Measurements from ENCODE around the gene GLIS1. TPM values are rescaled to one million over a fixed set of nuclear protein-coding genes. Genes with fewer than 3 reads are reported as not detected.

Gene GLIS1
- total and polyA plus RNA-seq, 2 experiments from 2014 or later, result 0.26 to 0.31 TPM

DNA sequence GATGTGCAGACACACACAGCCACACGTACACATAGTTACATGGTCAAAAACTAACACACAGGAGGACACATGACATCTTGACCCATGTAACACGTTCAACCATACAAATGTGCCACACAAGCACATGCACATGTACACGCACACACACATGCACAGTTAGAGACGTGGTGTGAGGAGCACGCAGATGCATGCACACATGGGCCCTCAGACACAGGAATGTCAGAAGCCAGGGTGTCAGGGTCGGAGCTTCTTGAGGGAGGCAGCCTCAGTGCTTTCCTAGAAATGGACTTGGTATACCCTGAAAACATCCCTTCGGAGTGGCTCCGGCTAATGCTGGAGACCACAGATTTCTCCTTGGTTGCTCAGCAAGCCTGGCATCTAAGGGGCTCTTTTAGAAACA lies 165.4 kb downstream of the GLIS1 start:
- H3K27me3 Mint-ChIP-seq (ENCODE audit: insufficient read depth, low read depth, poor library complexity), result peaks cover 22% of the 10 kb centered on the region
- Histone ChIP-seq H3K4me1 (ENCODE audit: insufficient read depth) (no peaks in the 10 kb centered on the region; the same call in 1 of the 2 replicates), H4K20me1 (replicated peaks; ENCODE audit: insufficient read depth) (no peaks in the 10 kb centered on the region), H3K27me3 (ENCODE audit: insufficient read depth) (no peaks in the 10 kb centered on the region), H3K4me2 (no peak overlapping the region), H3K79me2 (replicated peaks; ENCODE audit: insufficient read depth) (no peaks in the 10 kb centered on the region), H3K27ac (ENCODE audit: low read depth) (no peak overlapping the region), H3K9me2 (ENCODE audit: insufficient read depth) (0 out of 2 replicates have a peak, but pooled peaks cover 3% of the 10 kb centered on the region), H2AFZ (no peak overlapping the region), H3K4me3 (no peak overlapping the region), H3F3A (replicated peaks; ENCODE audit: low read depth) (no peaks in the 10 kb centered on the region), H3K36me3 (ENCODE audit: insufficient read depth) (no peaks in the 10 kb centered on the region)
- H3K4me3 Mint-ChIP-seq, result no peak overlapping the region
- H3K36me3 Mint-ChIP-seq (ENCODE audit: low read depth), result peaks cover 2% of the 10 kb centered on the region; the same call in 1 of the 3 replicates
- no peak overlapping the region for H3K27ac Mint-ChIP-seq
- ATAC-seq, result no peak
- no peak for TF ChIP-seq JUNB (IDR thresholded peaks at IDR 0.05; ENCODE audit: unreplicated experiment)
- TF ChIP-seq, protein P1, sequence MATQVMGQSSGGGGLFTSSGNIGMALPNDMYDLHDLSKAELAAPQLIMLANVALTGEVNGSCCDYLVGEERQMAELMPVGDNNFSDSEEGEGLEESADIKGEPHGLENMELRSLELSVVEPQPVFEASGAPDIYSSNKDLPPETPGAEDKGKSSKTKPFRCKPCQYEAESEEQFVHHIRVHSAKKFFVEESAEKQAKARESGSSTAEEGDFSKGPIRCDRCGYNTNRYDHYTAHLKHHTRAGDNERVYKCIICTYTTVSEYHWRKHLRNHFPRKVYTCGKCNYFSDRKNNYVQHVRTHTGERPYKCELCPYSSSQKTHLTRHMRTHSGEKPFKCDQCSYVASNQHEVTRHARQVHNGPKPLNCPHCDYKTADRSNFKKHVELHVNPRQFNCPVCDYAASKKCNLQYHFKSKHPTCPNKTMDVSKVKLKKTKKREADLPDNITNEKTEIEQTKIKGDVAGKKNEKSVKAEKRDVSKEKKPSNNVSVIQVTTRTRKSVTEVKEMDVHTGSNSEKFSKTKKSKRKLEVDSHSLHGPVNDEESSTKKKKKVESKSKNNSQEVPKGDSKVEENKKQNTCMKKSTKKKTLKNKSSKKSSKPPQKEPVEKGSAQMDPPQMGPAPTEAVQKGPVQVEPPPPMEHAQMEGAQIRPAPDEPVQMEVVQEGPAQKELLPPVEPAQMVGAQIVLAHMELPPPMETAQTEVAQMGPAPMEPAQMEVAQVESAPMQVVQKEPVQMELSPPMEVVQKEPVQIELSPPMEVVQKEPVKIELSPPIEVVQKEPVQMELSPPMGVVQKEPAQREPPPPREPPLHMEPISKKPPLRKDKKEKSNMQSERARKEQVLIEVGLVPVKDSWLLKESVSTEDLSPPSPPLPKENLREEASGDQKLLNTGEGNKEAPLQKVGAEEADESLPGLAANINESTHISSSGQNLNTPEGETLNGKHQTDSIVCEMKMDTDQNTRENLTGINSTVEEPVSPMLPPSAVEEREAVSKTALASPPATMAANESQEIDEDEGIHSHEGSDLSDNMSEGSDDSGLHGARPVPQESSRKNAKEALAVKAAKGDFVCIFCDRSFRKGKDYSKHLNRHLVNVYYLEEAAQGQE (IDR thresholded peaks at IDR 0.05; ENCODE audit: unreplicated experiment), result no peak
- TF ChIP-seq, protein P2, sequence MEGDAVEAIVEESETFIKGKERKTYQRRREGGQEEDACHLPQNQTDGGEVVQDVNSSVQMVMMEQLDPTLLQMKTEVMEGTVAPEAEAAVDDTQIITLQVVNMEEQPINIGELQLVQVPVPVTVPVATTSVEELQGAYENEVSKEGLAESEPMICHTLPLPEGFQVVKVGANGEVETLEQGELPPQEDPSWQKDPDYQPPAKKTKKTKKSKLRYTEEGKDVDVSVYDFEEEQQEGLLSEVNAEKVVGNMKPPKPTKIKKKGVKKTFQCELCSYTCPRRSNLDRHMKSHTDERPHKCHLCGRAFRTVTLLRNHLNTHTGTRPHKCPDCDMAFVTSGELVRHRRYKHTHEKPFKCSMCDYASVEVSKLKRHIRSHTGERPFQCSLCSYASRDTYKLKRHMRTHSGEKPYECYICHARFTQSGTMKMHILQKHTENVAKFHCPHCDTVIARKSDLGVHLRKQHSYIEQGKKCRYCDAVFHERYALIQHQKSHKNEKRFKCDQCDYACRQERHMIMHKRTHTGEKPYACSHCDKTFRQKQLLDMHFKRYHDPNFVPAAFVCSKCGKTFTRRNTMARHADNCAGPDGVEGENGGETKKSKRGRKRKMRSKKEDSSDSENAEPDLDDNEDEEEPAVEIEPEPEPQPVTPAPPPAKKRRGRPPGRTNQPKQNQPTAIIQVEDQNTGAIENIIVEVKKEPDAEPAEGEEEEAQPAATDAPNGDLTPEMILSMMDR (conservative IDR thresholded peaks at IDR 0.05; ENCODE audit: low read depth in 2 of 2), result no peak
- TF ChIP-seq STAT1 (IDR thresholded peaks at IDR 0.05; ENCODE audit: unreplicated experiment), result no peak
- TF ChIP-seq, protein P3, sequence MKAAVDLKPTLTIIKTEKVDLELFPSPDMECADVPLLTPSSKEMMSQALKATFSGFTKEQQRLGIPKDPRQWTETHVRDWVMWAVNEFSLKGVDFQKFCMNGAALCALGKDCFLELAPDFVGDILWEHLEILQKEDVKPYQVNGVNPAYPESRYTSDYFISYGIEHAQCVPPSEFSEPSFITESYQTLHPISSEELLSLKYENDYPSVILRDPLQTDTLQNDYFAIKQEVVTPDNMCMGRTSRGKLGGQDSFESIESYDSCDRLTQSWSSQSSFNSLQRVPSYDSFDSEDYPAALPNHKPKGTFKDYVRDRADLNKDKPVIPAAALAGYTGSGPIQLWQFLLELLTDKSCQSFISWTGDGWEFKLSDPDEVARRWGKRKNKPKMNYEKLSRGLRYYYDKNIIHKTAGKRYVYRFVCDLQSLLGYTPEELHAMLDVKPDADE (IDR thresholded peaks at IDR 0.05), result no peak
- no peak for TF ChIP-seq EZH2 (IDR thresholded peaks at IDR 0.05; ENCODE audit: low read depth, unreplicated experiment)
- no peak for TF ChIP-seq NANOG (IDR thresholded peaks at IDR 0.05; ENCODE audit: borderline replicate concordance)
- no peak for TF ChIP-seq CREB1 (CRISPR knock-in tag; IDR thresholded peaks at IDR 0.05; ENCODE audit: low read depth)
- TF ChIP-seq, protein P4, sequence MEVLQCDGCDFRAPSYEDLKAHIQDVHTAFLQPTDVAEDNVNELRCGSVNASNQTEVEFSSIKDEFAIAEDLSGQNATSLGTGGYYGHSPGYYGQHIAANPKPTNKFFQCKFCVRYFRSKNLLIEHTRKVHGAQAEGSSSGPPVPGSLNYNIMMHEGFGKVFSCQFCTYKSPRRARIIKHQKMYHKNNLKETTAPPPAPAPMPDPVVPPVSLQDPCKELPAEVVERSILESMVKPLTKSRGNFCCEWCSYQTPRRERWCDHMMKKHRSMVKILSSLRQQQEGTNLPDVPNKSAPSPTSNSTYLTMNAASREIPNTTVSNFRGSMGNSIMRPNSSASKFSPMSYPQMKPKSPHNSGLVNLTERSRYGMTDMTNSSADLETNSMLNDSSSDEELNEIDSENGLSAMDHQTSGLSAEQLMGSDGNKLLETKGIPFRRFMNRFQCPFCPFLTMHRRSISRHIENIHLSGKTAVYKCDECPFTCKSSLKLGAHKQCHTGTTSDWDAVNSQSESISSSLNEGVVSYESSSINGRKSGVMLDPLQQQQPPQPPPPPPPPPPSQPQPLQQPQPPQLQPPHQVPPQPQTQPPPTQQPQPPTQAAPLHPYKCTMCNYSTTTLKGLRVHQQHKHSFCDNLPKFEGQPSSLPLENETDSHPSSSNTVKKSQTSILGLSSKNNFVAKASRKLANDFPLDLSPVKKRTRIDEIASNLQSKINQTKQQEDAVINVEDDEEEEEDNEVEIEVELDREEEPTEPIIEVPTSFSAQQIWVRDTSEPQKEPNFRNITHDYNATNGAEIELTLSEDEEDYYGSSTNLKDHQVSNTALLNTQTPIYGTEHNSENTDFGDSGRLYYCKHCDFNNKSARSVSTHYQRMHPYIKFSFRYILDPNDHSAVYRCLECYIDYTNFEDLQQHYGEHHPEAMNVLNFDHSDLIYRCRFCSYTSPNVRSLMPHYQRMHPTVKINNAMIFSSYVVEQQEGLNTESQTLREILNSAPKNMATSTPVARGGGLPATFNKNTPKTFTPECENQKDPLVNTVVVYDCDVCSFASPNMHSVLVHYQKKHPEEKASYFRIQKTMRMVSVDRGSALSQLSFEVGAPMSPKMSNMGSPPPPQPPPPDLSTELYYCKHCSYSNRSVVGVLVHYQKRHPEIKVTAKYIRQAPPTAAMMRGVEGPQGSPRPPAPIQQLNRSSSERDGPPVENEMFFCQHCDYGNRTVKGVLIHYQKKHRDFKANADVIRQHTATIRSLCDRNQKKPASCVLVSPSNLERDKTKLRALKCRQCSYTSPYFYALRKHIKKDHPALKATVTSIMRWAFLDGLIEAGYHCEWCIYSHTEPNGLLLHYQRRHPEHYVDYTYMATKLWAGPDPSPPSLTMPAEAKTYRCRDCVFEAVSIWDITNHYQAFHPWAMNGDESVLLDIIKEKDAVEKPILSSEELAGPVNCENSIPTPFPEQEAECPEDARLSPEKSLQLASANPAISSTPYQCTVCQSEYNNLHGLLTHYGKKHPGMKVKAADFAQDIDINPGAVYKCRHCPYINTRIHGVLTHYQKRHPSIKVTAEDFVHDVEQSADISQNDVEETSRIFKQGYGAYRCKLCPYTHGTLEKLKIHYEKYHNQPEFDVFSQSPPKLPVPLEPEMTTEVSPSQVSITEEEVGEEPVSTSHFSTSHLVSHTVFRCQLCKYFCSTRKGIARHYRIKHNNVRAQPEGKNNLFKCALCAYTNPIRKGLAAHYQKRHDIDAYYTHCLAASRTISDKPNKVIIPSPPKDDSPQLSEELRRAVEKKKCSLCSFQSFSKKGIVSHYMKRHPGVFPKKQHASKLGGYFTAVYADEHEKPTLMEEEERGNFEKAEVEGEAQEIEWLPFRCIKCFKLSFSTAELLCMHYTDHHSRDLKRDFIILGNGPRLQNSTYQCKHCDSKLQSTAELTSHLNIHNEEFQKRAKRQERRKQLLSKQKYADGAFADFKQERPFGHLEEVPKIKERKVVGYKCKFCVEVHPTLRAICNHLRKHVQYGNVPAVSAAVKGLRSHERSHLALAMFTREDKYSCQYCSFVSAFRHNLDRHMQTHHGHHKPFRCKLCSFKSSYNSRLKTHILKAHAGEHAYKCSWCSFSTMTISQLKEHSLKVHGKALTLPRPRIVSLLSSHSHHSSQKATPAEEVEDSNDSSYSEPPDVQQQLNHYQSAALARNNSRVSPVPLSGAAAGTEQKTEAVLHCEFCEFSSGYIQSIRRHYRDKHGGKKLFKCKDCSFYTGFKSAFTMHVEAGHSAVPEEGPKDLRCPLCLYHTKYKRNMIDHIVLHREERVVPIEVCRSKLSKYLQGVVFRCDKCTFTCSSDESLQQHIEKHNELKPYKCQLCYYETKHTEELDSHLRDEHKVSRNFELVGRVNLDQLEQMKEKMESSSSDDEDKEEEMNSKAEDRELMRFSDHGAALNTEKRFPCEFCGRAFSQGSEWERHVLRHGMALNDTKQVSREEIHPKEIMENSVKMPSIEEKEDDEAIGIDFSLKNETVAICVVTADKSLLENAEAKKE (CRISPR knock-in tag; IDR thresholded peaks at IDR 0.05), result no peak
- no peak for TF ChIP-seq ZNF331 (CRISPR knock-in tag; IDR thresholded peaks at IDR 0.05; ENCODE audit: low read depth)
- TF ChIP-seq ZNF114 (CRISPR knock-in tag; IDR thresholded peaks at IDR 0.05), result no peak
- no peak for TF ChIP-seq POLR2AphosphoS5 (IDR thresholded peaks at IDR 0.05; ENCODE audit: low read depth)
- peaks cover 3% of the 10 kb centered on the region for H3K9me3 Mint-ChIP-seq
- H3K4me1 Mint-ChIP-seq, result peaks cover 21% of the 10 kb centered on the region
- DNase-seq (ENCODE audit: low spot score), result no peak

Measured in GM23338 (cell line).